ENCODE measurements around the gene HSPB6.

The HSPB6 gene

GRCh38 chr19:35760711-35761349 lies 4.0 kb upstream of the HSPB6 start:
- TF ChIP-seq TAF1 (IDR thresholded peaks at IDR 0.05; ENCODE audit: borderline replicate concordance, insufficient read depth, low read length): no peak
- no peak for TF ChIP-seq FOXP2 (optimal IDR thresholded peaks at IDR 0.05; ENCODE audit: borderline replicate concordance, extremely low read depth, extremely low read length, insufficient read depth)
- TF ChIP-seq REST (IDR thresholded peaks at IDR 0.05; ENCODE audit: insufficient read depth in 1 of 2, low read depth in 2 of 2, low read length in 2 of 2): no peak
- no peak for TF ChIP-seq SIN3A (IDR thresholded peaks at IDR 0.05; ENCODE audit: borderline replicate concordance, insufficient read depth, low read length)
- no peak for TF ChIP-seq POLR2AphosphoS5 (IDR thresholded peaks at IDR 0.05; ENCODE audit: low read depth, low read length)

GRCh38 chr19:35759697-35760096 lies 2.9 kb upstream of the HSPB6 start:
- TF ChIP-seq SIN3A (IDR thresholded peaks at IDR 0.05; ENCODE audit: borderline replicate concordance, insufficient read depth, low read length): no peak
- TF ChIP-seq REST (IDR thresholded peaks at IDR 0.05; ENCODE audit: insufficient read depth in 1 of 2, low read depth in 2 of 2, low read length in 2 of 2): no peak
- TF ChIP-seq TAF1 (IDR thresholded peaks at IDR 0.05; ENCODE audit: borderline replicate concordance, insufficient read depth, low read length): no peak
- no peak for TF ChIP-seq FOXP2 (optimal IDR thresholded peaks at IDR 0.05; ENCODE audit: borderline replicate concordance, extremely low read depth, extremely low read length, insufficient read depth)
- no peak for TF ChIP-seq POLR2AphosphoS5 (IDR thresholded peaks at IDR 0.05; ENCODE audit: low read depth, low read length)

- no peak for TF ChIP-seq SIN3A (IDR thresholded peaks at IDR 0.05; ENCODE audit: borderline replicate concordance, insufficient read depth, low read length)
- TF ChIP-seq REST (IDR thresholded peaks at IDR 0.05; ENCODE audit: insufficient read depth in 1 of 2, low read depth in 2 of 2, low read length in 2 of 2): 0 out of 4 replicates have a peak, but pooled peaks of 1 of the 2 experiments have one; percentile 1
- TF ChIP-seq FOXP2 (optimal IDR thresholded peaks at IDR 0.05; ENCODE audit: borderline replicate concordance, extremely low read depth, extremely low read length, insufficient read depth): peak; percentile 42
- peak; percentile 79; the same call in 1 of the 2 replicates for TF ChIP-seq TAF1 (IDR thresholded peaks at IDR 0.05; ENCODE audit: borderline replicate concordance, insufficient read depth, low read length)
- peak; percentile 79 for TF ChIP-seq POLR2AphosphoS5 (IDR thresholded peaks at IDR 0.05; ENCODE audit: low read depth, low read length)
Observed at GRCh38 chr19:35757749-35758608, 1.1 kb upstream of the HSPB6 start, which contains the start of gene PROSER3. Gene PROSER3 (plus strand): TSS chr19:35758176. CDS start chr19:35758216, 40 bp downstream.

- TF ChIP-seq TAF1 (IDR thresholded peaks at IDR 0.05; ENCODE audit: borderline replicate concordance, insufficient read depth, low read length): no peak
- 0 out of 2 replicates have a peak, but pooled peaks have one; percentile 14 for TF ChIP-seq POLR2AphosphoS5 (IDR thresholded peaks at IDR 0.05; ENCODE audit: low read depth, low read length)
- no peak for TF ChIP-seq FOXP2 (optimal IDR thresholded peaks at IDR 0.05; ENCODE audit: borderline replicate concordance, extremely low read depth, extremely low read length, insufficient read depth)
- TF ChIP-seq REST (IDR thresholded peaks at IDR 0.05; ENCODE audit: insufficient read depth in 1 of 2, low read depth in 2 of 2, low read length in 2 of 2): 0 out of 4 replicates have a peak, but pooled peaks of 1 of the 2 experiments have one; percentile 9
- TF ChIP-seq SIN3A (IDR thresholded peaks at IDR 0.05; ENCODE audit: borderline replicate concordance, insufficient read depth, low read length): no peak
Observed at GRCh38 chr19:35757231-35757748, 461 bp upstream of the HSPB6 start.
